PC-9 (cell line): Measurements from ENCODE around the gene WWC2. TPM values are rescaled to one million over a fixed set of nuclear protein-coding genes. Genes with fewer than 3 reads are reported as not detected.

Source experiments
- BruUV-seq: library from RNA; stranded (reverse); fragments of 400-500 nt; replicated peaks from 2 replicates; lab custom pipeline; 2021; lab: Mats Ljungman, UMichigan
- CTCF ChIA-PET: fragments of 300-600 bp; sonication (Branson Sonifier 250); formaldehyde crosslinking; loops from one replicate; lab custom pipeline; 2022; ENCODE audit warnings: antibody characterized with exemption; lab: Charles Lee
- POLR2A ChIA-PET: fragments of 300-600 bp; sonication (Branson Sonifier 250); formaldehyde crosslinking; loops from one replicate; lab custom pipeline; 2022; ENCODE audit warnings: antibody characterized with exemption; ENCODE audit not compliant: unreplicated experiment; lab: Charles Lee
- DNase-seq, 2 experiments: peaks; one replicate each; pipeline versions ENCODE4 v3.0.0 to v3.0.0-alpha.2; 2015 to 2022; ENCODE audit warnings: mixed read lengths in 1 of 2
- H2AFZ ChIP-seq: fragments of 200-600 bp; sonication (generic); 2 replicates; pipeline ENCODE4 v1.8.1; 2017; ENCODE audit warnings: antibody characterized with exemption
- H3F3A ChIP-seq: fragments of 200-600 bp; sonication (generic); 2 replicates; pipeline ENCODE4 v1.8.1; 2017; ENCODE audit warnings: antibody characterized with exemption, mild to moderate bottlenecking, low read depth; ENCODE audit not compliant: insufficient read depth
- H3K27ac ChIP-seq: fragments of 200-600 bp; sonication (generic); 2 replicates; pipeline ENCODE4 v1.6.1; 2016; ENCODE audit warnings: mixed run types
- H3K27me3 ChIP-seq: fragments of 200-600 bp; sonication (generic); 2 replicates; pipeline ENCODE4 v1.6.1; 2016; ENCODE audit warnings: low read depth, mixed run types; ENCODE audit not compliant: insufficient read depth
- H3K36me3 ChIP-seq: fragments of 200-600 bp; sonication (generic); 2 replicates; pipeline ENCODE4 v1.6.1; 2016; ENCODE audit warnings: low read depth, mixed run types
- H3K4me1 ChIP-seq: fragments of 200-600 bp; sonication (generic); replicated peaks from 2 replicates; pipeline ENCODE4 v1.6.1; 2016; ENCODE audit warnings: mixed run types; ENCODE audit not compliant: insufficient read depth
- H3K4me2 ChIP-seq: fragments of 200-600 bp; sonication (generic); 2 replicates; pipeline ENCODE4 v1.6.1; 2017; ENCODE audit warnings: mixed run types
- H3K4me3 ChIP-seq: fragments of 200-600 bp; sonication (generic); 2 replicates; pipeline ENCODE4 v1.6.1; 2016; ENCODE audit warnings: mixed run types
- H3K79me2 ChIP-seq: fragments of 200-600 bp; sonication (generic); 2 replicates; pipeline ENCODE4 v1.6.1; 2017; ENCODE audit warnings: low read depth, mixed run types
- H3K9me2 ChIP-seq: fragments of 200-600 bp; sonication (generic); 2 replicates; pipeline ENCODE4 v1.8.1; 2017; ENCODE audit warnings: mild to moderate bottlenecking; ENCODE audit not compliant: insufficient read depth
- H3K9me3 ChIP-seq: fragments of 200-600 bp; sonication (generic); 2 replicates; pipeline ENCODE4 v1.8.1; 2016; ENCODE audit warnings: low read depth; ENCODE audit not compliant: insufficient read depth
- H4K20me1 ChIP-seq: fragments of 200-600 bp; sonication (generic); 2 replicates; pipeline ENCODE4 v1.8.1; 2017; ENCODE audit not compliant: insufficient read depth
- CTCF ChIP-seq: fragments of 200-600 bp; sonication (generic); conservative IDR thresholded peaks from 2 replicates; pipeline ENCODE4 v1.6.1; 2017; ENCODE audit warnings: mixed run types, antibody characterized with exemption, mild to moderate bottlenecking, moderate library complexity
- EZH2 ChIP-seq: fragments of 200-600 bp; sonication (generic); IDR thresholded peaks from 2 replicates; pipeline ENCODE4 v1.8.0; 2017; ENCODE audit warnings: antibody characterized with exemption, low read depth
- intact Hi-C: fragments of 100-400 bp; cut with micrococcal nuclease; formaldehyde crosslinking; loops from one replicate; pipeline ENCODE4 v1.10.0; 2022; ENCODE audit not compliant: unreplicated experiment
- total RNA-seq: library from RNA; stranded (reverse); gene quantifications from 2 replicates; pipeline ENCODE4 v1.2.3, GENCODE V29; 2021

WWC2 gene
- total RNA-seq, 1 experiment from 2014 or later, result 42.3 TPM

GRCh38 chr4:183263787-183264386, 164.8 kb downstream of the WWC2 start:
- Histone ChIP-seq H3K4me2 (no peak overlapping the region), H2AFZ (no peak overlapping the region), H3K27ac (no peak overlapping the region), H3K27me3 (no peaks in the 10 kb centered on the region), H3K9me2 (no peaks in the 10 kb centered on the region), H3K79me2 (no peaks in the 10 kb centered on the region), H3K4me1 (no peaks in the 10 kb centered on the region), H3K4me3 (no peak overlapping the region), H3K36me3 (no peaks in the 10 kb centered on the region), H3F3A (peaks cover 4% of the 10 kb centered on the region; the same call in 1 of the 2 replicates), H3K9me3 (no peaks in the 10 kb centered on the region), H4K20me1 (no peaks in the 10 kb centered on the region)
- no peak for DNase-seq
- no TSS peak for BruUV-seq
- POLR2A ChIA-PET, result no interaction called here
- intact Hi-C loops, result loop anchor here (2.0 to 5.0 kb wide), 2 partner anchors 143 to 787 kb away; no protein-coding TSS in a partner anchor
- no peak for TF ChIP-seq EZH2
- TF ChIP-seq CTCF, result no peak
- CTCF ChIA-PET, result no interaction called here

GRCh38 chr4:183264614-183265013, 165.6 kb downstream of the WWC2 start:
- H3K4me2 ChIP-seq, result no peak overlapping the region
- no peaks in the 10 kb centered on the region for H3K9me2 ChIP-seq
- no peak overlapping the region for H3K27ac ChIP-seq
- H3K36me3 ChIP-seq, result 0 out of 2 replicates have a peak, but pooled peaks cover under 1% of the 10 kb centered on the region
- no peak overlapping the region for H3K4me3 ChIP-seq
- H3K4me1 ChIP-seq, result no peaks in the 10 kb centered on the region
- no peaks in the 10 kb centered on the region for H3K79me2 ChIP-seq
- no peaks in the 10 kb centered on the region for H4K20me1 ChIP-seq
- DNase-seq, result no peak
- peaks cover 4% of the 10 kb centered on the region; the same call in 1 of the 2 replicates for H3F3A ChIP-seq
- ChIA-PET POLR2A (no interaction called here), CTCF (interaction anchor here (1.0 kb wide), 1 partner anchor 141 kb away, joined by 3 read pairs; no protein-coding TSS in a partner anchor)
- intact Hi-C loops, result loop anchor here (5.0 kb wide), 1 partner anchor 787 kb away; no protein-coding TSS in a partner anchor
- no TSS peak for BruUV-seq
- H2AFZ ChIP-seq, result no peak overlapping the region
- no peaks in the 10 kb centered on the region for H3K27me3 ChIP-seq
- TF ChIP-seq CTCF (no peak), EZH2 (no peak)
- H3K9me3 ChIP-seq, result no peaks in the 10 kb centered on the region

- Histone ChIP-seq H3K4me3 (no peak overlapping the region), H3K9me2 (no peaks in the 10 kb centered on the region), H3K9me3 (no peaks in the 10 kb centered on the region), H3K36me3 (0 out of 2 replicates have a peak, but pooled peaks cover 4% of the 10 kb centered on the region), H4K20me1 (no peaks in the 10 kb centered on the region), H3F3A (peaks cover 4% of the 10 kb centered on the region; the same call in 1 of the 2 replicates), H2AFZ (no peak overlapping the region), H3K4me1 (no peaks in the 10 kb centered on the region), H3K4me2 (no peak overlapping the region), H3K27ac (no peak overlapping the region), H3K27me3 (no peaks in the 10 kb centered on the region), H3K79me2 (no peaks in the 10 kb centered on the region)
- no TSS peak for BruUV-seq
- no peak for DNase-seq
- no peak for TF ChIP-seq CTCF
- no peak for TF ChIP-seq EZH2
- CTCF ChIA-PET, result no interaction called here
- POLR2A ChIA-PET, result no interaction called here
- intact Hi-C loops, result no loop called here
Measured at GRCh38 chr4:183266371-183266770, 167.3 kb downstream of the WWC2 start.
